Measurements from ENCODE around the gene CEACAM1.

GRCh38 chr19:42477117-42477516, 51.2 kb downstream of the CEACAM1 start:
- TF ChIP-seq POLR2A (IDR thresholded peaks at IDR 0.05) (no peak), CTCF (IDR thresholded peaks at IDR 0.05) (no peak)

All from ovary (tissue), 3 donors.